ENCODE results near the gene CBX4. TPM values are rescaled to one million over a fixed set of nuclear protein-coding genes. Genes with fewer than 3 reads are reported as not detected.

The CBX4 gene
- total RNA-seq, 1 experiment from 2014 or later: 3.3 TPM

- Mint-ChIP-seq H3K27me3 (ENCODE audit: low read depth) (peaks cover 94% of the 10 kb centered on the region), H3K9me3 (no peaks in the 10 kb centered on the region), H3K27ac (no peak overlapping the region), H3K4me3 (peak overlapping the region; percentile 51), H3K36me3 (no peaks in the 10 kb centered on the region), H3K4me1 (peaks cover 43% of the 10 kb centered on the region)
- POLR2A ChIA-PET: no interaction called here
- ATAC-seq: no peak
- TF ChIP-seq ZMAT4 (CRISPR knock-in tag; IDR thresholded peaks at IDR 0.05) (no peak), HMGXB4 (CRISPR knock-in tag; IDR thresholded peaks at IDR 0.05) (no peak), GRHL2 (CRISPR knock-in tag; IDR thresholded peaks at IDR 0.05; ENCODE audit: insufficient replicate concordance, severe bottlenecking) (no peak), FOXP4 (CRISPR knock-in tag; IDR thresholded peaks at IDR 0.05) (no peak), STAT6 (CRISPR knock-in tag; conservative IDR thresholded peaks at IDR 0.05; ENCODE audit: low read depth) (no peak)
- TF ChIP-seq, protein P1, sequence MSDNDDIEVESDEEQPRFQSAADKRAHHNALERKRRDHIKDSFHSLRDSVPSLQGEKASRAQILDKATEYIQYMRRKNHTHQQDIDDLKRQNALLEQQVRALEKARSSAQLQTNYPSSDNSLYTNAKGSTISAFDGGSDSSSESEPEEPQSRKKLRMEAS (CRISPR knock-in tag; IDR thresholded peaks at IDR 0.05): no peak
- TF ChIP-seq, protein P2, sequence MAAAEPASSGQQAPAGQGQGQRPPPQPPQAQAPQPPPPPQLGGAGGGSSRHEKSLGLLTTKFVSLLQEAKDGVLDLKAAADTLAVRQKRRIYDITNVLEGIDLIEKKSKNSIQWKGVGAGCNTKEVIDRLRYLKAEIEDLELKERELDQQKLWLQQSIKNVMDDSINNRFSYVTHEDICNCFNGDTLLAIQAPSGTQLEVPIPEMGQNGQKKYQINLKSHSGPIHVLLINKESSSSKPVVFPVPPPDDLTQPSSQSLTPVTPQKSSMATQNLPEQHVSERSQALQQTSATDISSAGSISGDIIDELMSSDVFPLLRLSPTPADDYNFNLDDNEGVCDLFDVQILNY (CRISPR knock-in tag; IDR thresholded peaks at IDR 0.05): no peak
- TF ChIP-seq, protein P3, sequence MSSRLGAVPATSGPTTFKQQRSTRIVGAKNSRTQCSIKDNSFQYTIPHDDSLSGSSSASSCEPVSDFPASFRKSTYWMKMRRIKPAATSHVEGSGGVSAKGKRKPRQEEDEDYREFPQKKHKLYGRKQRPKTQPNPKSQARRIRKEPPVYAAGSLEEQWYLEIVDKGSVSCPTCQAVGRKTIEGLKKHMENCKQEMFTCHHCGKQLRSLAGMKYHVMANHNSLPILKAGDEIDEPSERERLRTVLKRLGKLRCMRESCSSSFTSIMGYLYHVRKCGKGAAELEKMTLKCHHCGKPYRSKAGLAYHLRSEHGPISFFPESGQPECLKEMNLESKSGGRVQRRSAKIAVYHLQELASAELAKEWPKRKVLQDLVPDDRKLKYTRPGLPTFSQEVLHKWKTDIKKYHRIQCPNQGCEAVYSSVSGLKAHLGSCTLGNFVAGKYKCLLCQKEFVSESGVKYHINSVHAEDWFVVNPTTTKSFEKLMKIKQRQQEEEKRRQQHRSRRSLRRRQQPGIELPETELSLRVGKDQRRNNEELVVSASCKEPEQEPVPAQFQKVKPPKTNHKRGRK (CRISPR knock-in tag; IDR thresholded peaks at IDR 0.05; ENCODE audit: borderline replicate concordance): no peak
- TF ChIP-seq, protein P4, sequence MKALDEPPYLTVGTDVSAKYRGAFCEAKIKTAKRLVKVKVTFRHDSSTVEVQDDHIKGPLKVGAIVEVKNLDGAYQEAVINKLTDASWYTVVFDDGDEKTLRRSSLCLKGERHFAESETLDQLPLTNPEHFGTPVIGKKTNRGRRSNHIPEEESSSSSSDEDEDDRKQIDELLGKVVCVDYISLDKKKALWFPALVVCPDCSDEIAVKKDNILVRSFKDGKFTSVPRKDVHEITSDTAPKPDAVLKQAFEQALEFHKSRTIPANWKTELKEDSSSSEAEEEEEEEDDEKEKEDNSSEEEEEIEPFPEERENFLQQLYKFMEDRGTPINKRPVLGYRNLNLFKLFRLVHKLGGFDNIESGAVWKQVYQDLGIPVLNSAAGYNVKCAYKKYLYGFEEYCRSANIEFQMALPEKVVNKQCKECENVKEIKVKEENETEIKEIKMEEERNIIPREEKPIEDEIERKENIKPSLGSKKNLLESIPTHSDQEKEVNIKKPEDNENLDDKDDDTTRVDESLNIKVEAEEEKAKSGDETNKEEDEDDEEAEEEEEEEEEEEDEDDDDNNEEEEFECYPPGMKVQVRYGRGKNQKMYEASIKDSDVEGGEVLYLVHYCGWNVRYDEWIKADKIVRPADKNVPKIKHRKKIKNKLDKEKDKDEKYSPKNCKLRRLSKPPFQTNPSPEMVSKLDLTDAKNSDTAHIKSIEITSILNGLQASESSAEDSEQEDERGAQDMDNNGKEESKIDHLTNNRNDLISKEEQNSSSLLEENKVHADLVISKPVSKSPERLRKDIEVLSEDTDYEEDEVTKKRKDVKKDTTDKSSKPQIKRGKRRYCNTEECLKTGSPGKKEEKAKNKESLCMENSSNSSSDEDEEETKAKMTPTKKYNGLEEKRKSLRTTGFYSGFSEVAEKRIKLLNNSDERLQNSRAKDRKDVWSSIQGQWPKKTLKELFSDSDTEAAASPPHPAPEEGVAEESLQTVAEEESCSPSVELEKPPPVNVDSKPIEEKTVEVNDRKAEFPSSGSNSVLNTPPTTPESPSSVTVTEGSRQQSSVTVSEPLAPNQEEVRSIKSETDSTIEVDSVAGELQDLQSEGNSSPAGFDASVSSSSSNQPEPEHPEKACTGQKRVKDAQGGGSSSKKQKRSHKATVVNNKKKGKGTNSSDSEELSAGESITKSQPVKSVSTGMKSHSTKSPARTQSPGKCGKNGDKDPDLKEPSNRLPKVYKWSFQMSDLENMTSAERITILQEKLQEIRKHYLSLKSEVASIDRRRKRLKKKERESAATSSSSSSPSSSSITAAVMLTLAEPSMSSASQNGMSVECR (CRISPR knock-in tag; IDR thresholded peaks at IDR 0.05; ENCODE audit: borderline replicate concordance): no peak
- CTCF ChIA-PET: interaction anchor here (1.0 to 3.5 kb wide), 6 partner anchors 16 to 52 kb away, joined by 3 to 23 read pairs (median 12); partner anchors contain the start of gene CBX4
- DNase-seq (ENCODE audit: low spot score): peak; percentile 42
Measured at GRCh38 chr17:79792341-79792871, 46.8 kb downstream of the CBX4 start.

Measured in WTC11 (cell line).